ENCODE data around the gene PRKCE. TPM values are rescaled to one million over a fixed set of nuclear protein-coding genes. Genes with fewer than 3 reads are reported as not detected.

Gene PRKCE
- total and polyA plus RNA-seq, 2 experiments from 2014 or later: 9.6 to 11.9 TPM

- H3K4me1 ChIP-seq (ENCODE audit: insufficient read depth): peaks cover 55% of the 10 kb centered on the region
- no peak overlapping the region for H2AFZ ChIP-seq
- H3K27ac ChIP-seq: no peak overlapping the region
- H4K20me1 ChIP-seq (ENCODE audit: insufficient read depth, poor library complexity, severe bottlenecking): no peaks in the 10 kb centered on the region
- TF ChIP-seq EZH2 (IDR thresholded peaks at IDR 0.05; ENCODE audit: borderline replicate concordance): no peak
- no peak for TF ChIP-seq EZH2phosphoT487 (IDR thresholded peaks at IDR 0.05; ENCODE audit: low read depth, severe bottlenecking, unreplicated experiment)
- TF ChIP-seq CTCF (IDR thresholded peaks at IDR 0.05; ENCODE audit: poor library complexity): no peak
- H3K36me3 ChIP-seq (replicated peaks; ENCODE audit: insufficient read depth, low read depth): no peaks in the 10 kb centered on the region
- H3K4me2 ChIP-seq: no peak overlapping the region
- WGBS (ENCODE audit: low lambda C conversion rate, missing lambda C conversion rate): 91% methylated on average over 7 of the region's 9 CpGs
- no peak overlapping the region for H3K4me3 ChIP-seq
- no peaks in the 10 kb centered on the region for H3K9me2 ChIP-seq (replicated peaks; ENCODE audit: insufficient read depth)
- H3K27me3 ChIP-seq: no peaks in the 10 kb centered on the region
- no peaks in the 10 kb centered on the region for H3K79me2 ChIP-seq
- no peaks in the 10 kb centered on the region for H3K9me3 ChIP-seq (ENCODE audit: low read depth)
- DNase-seq (ENCODE audit: low spot score): no peak
Measured at GRCh38 chr2:46167406-46167805, 515.9 kb downstream of the PRKCE start.

- Histone ChIP-seq H3K4me1 (ENCODE audit: insufficient read depth) (peaks cover 50% of the 10 kb centered on the region), H3K79me2 (no peaks in the 10 kb centered on the region), H3K9me3 (ENCODE audit: low read depth) (no peaks in the 10 kb centered on the region), H3K9me2 (replicated peaks; ENCODE audit: insufficient read depth) (no peaks in the 10 kb centered on the region), H3K27ac (no peak overlapping the region), H3K4me2 (no peak overlapping the region), H3K27me3 (no peaks in the 10 kb centered on the region), H2AFZ (no peak overlapping the region), H3K4me3 (no peak overlapping the region), H4K20me1 (ENCODE audit: insufficient read depth, poor library complexity, severe bottlenecking) (no peaks in the 10 kb centered on the region), H3K36me3 (replicated peaks; ENCODE audit: insufficient read depth, low read depth) (no peaks in the 10 kb centered on the region)
- TF ChIP-seq EZH2phosphoT487 (IDR thresholded peaks at IDR 0.05; ENCODE audit: low read depth, severe bottlenecking, unreplicated experiment) (no peak), CTCF (IDR thresholded peaks at IDR 0.05; ENCODE audit: poor library complexity) (no peak), EZH2 (IDR thresholded peaks at IDR 0.05; ENCODE audit: borderline replicate concordance) (no peak)
- WGBS (ENCODE audit: low lambda C conversion rate, missing lambda C conversion rate): 92% methylated on average over 3 of the region's 3 CpGs
- no peak for DNase-seq (ENCODE audit: low spot score)
Measured at GRCh38 chr2:46167924-46168323, 516.4 kb downstream of the PRKCE start.

GRCh38 chr2:46169467-46169866 is 518.0 kb downstream of the PRKCE start:
- no peak for DNase-seq (ENCODE audit: low spot score)
- no peaks in the 10 kb centered on the region for H3K27me3 ChIP-seq
- H3K79me2 ChIP-seq: no peaks in the 10 kb centered on the region
- no peak overlapping the region for H2AFZ ChIP-seq
- no peaks in the 10 kb centered on the region for H3K9me2 ChIP-seq (replicated peaks; ENCODE audit: insufficient read depth)
- TF ChIP-seq CTCF (IDR thresholded peaks at IDR 0.05; ENCODE audit: poor library complexity) (no peak), EZH2phosphoT487 (IDR thresholded peaks at IDR 0.05; ENCODE audit: low read depth, severe bottlenecking, unreplicated experiment) (no peak), EZH2 (IDR thresholded peaks at IDR 0.05; ENCODE audit: borderline replicate concordance) (no peak)
- peaks cover 53% of the 10 kb centered on the region for H3K4me1 ChIP-seq (ENCODE audit: insufficient read depth)
- no peak overlapping the region for H3K4me2 ChIP-seq
- no peaks in the 10 kb centered on the region for H3K9me3 ChIP-seq (ENCODE audit: low read depth)
- no peaks in the 10 kb centered on the region for H4K20me1 ChIP-seq (ENCODE audit: insufficient read depth, poor library complexity, severe bottlenecking)
- WGBS (ENCODE audit: low lambda C conversion rate, missing lambda C conversion rate): 47% methylated on average over 6 of the region's 6 CpGs
- no peak overlapping the region for H3K4me3 ChIP-seq
- H3K36me3 ChIP-seq (replicated peaks; ENCODE audit: insufficient read depth, low read depth): no peaks in the 10 kb centered on the region
- H3K27ac ChIP-seq: peak overlapping the region; percentile 34

- H3K4me1 ChIP-seq (ENCODE audit: insufficient read depth): peaks cover 47% of the 10 kb centered on the region
- no peaks in the 10 kb centered on the region for H3K79me2 ChIP-seq
- no peak for TF ChIP-seq EZH2 (IDR thresholded peaks at IDR 0.05; ENCODE audit: borderline replicate concordance)
- no peak for TF ChIP-seq CTCF (IDR thresholded peaks at IDR 0.05; ENCODE audit: poor library complexity)
- no peak for TF ChIP-seq EZH2phosphoT487 (IDR thresholded peaks at IDR 0.05; ENCODE audit: low read depth, severe bottlenecking, unreplicated experiment)
Measured at GRCh38 chr2:46170026-46170425, 518.6 kb downstream of the PRKCE start.

More at GRCh38 chr2:46170026-46170425, 518.6 kb downstream of the PRKCE start:
- Histone ChIP-seq H2AFZ (no peak overlapping the region), H3K9me2 (replicated peaks; ENCODE audit: insufficient read depth) (no peaks in the 10 kb centered on the region), H4K20me1 (ENCODE audit: insufficient read depth, poor library complexity, severe bottlenecking) (no peaks in the 10 kb centered on the region), H3K9me3 (ENCODE audit: low read depth) (no peaks in the 10 kb centered on the region), H3K4me2 (no peak overlapping the region), H3K4me3 (no peak overlapping the region), H3K36me3 (replicated peaks; ENCODE audit: insufficient read depth, low read depth) (no peaks in the 10 kb centered on the region), H3K27ac (peak overlapping the region; percentile 36), H3K27me3 (no peaks in the 10 kb centered on the region)
- no peak for DNase-seq (ENCODE audit: low spot score)
- 29% methylated on average over 2 of the region's 2 CpGs for WGBS (ENCODE audit: low lambda C conversion rate, missing lambda C conversion rate)
